Renal cortex interstitium (tissue), 11 donors: Measurements from ENCODE around the gene ENKD1. TPM values are rescaled to one million over a fixed set of nuclear protein-coding genes. Genes with fewer than 3 reads are reported as not detected.

Source experiments
- DNase-seq, 11 donors: peaks; one replicate each; pipeline ENCODE4 v3.0.0-alpha.2; 2013; ENCODE audit warnings: low read depth in 9 of 11, low spot score in 4 of 11; ENCODE audit errors: extremely low read depth in 1 of 11
- polyA plus RNA-seq, 3 donors: library from polyadenylated mRNA; unstranded; fragments of 120-200 nt; gene quantifications; one replicate each; pipeline ENCODE4 v1.2.1, GENCODE V29; 2013; ENCODE audit not compliant: insufficient read length in 3 of 3

ENKD1 gene
- polyA plus RNA-seq, 3 donors, result 20.2 to 34.6 (median 25.7) TPM

DNA sequence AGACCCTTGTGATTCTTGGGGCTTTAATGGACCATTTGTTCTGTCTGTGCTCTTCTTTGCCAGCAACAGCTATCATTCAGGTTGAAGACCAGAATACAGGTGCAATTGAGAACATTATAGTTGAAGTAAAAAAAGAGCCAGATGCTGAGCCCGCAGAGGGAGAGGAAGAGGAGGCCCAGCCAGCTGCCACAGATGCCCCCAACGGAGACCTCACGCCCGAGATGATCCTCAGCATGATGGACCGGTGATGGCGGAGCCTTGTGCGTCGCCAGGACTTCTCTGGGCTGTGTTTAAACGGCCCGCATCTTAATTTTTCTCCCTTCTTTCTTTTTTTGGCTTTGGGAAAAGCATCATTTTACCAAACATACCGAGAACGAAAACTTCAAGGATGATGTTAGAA, 28.9 kb downstream of the ENKD1 start:
- no peak for DNase-seq

DNA sequence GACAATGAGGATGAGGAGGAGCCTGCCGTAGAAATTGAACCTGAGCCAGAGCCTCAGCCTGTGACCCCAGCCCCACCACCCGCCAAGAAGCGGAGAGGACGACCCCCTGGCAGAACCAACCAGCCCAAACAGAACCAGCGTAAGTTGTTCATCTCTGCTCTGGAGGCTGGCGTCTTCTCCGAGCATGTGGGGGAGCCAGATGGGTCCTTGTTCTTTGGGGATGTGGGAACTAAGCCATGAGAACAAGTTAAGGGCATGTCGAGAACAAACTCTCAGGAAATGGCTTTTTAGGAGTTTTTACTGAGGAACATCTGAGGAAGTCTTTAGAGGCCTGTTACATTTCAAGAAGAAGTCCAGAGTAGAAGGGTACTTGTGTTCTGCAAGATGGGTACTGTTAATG, 29.8 kb downstream of the ENKD1 start:
- DNase-seq, result no peak

DNA sequence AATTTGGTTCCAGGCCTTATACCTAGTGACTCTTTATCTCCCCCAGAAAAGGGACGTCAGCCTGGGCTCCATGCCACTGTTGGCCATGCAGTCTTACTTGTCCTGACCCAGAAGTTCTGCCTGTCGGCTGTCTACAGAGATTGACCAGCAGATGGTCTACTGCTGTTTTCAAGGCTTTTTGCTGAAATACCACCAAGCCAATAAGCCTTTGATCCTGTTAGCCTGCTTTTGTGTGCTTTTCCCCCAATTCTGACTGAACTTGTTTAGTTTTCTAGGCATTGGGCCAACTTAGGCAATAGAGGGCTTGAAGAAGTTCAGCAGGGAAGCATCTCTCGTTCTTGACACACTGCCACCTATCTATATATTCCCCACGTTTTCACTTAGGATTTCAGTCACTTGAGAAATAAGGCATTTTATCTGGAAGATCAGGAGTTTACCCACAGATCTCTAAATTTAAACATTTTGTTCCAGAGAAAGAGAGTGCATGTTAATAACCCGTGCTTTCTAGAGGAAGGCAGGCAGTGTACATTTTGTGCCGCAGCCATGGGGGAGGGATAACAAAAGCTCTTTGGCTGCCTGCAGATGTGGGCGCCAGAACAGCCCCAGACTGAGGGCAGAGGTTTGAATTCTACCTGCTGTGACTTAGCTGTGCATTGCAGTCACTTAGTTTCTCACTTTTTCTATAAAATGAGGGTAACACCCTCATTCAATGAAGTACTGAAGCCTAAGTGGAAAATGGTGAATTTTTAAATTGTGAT, 34.0 kb downstream of the ENKD1 start:
- DNase-seq, result no peak

DNA sequence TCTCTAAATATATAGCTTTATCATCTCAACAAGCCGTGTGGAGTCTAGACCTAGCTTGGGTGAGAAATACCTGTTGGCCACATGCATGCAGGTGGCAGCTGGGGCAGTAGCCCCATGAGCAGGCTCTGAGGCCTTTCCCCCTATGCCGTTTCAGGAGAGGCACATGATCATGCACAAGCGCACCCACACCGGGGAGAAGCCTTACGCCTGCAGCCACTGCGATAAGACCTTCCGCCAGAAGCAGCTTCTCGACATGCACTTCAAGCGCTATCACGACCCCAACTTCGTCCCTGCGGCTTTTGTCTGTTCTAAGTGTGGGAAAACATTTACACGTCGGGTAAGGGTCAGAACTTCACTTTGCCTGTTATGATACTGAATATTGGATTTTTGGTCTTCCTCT, 38.3 kb downstream of the ENKD1 start:
- no peak for DNase-seq

DNA sequence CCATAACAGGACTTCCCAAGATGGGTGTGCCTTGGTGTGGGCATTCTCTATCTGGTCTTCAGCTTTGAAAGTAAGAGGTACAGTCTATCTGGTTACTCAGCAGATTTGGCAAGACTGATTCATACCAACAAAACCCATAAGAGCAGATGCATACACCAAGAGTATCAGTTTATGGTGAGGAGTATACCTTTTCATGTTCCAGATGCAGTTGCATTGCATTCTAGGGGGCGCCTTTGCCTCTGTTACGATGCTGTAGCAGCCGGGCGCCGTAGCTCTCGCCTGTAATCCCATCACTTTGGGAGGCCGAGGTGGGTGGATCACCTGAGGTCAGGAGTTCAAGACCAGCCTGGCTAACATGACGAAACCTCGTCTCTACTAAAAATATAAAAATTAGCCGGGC, 52.7 kb downstream of the ENKD1 start:
- DNase-seq, result no peak

Other genes starting within 250 kb of the ENKD1 start
- gene HSD11B2, start 235.6 kb downstream of the ENKD1 start, polyA plus RNA-seq, result 10 to 100 TPM; 35.1 to 64.6 (median 42.7) TPM
- 10 to 100 TPM; 84.1 to 99.9 (median 90.5) TPM for gene ATP6V0D1, start 185.6 kb downstream of the ENKD1 start, polyA plus RNA-seq
- gene AGRP, start 183.2 kb downstream of the ENKD1 start, polyA plus RNA-seq, result under 1 TPM in 1 of 3 donors, not detected in 2; 0.53 TPM
- 100 to 1,000 TPM; 101 to 155 (median 126) TPM for gene RIPOR1, start 137.9 kb downstream of the ENKD1 start, polyA plus RNA-seq
- 10 to 100 TPM; 72.5 to 88.2 (median 81.4) TPM for gene CTCF, start 104.2 kb downstream of the ENKD1 start, polyA plus RNA-seq
- 1 to 10 TPM; 1.0 to 1.3 (median 1.1) TPM for gene CARMIL2, start 21.6 kb downstream of the ENKD1 start, polyA plus RNA-seq
- gene ACD, start 6.5 kb downstream of the ENKD1 start, polyA plus RNA-seq, result 10 to 100 TPM; 19.8 to 29.5 (median 25.4) TPM
- 1 to 10 TPM; 2.7 to 4.6 (median 3.4) TPM for gene PARD6A, start 5.8 kb downstream of the ENKD1 start, polyA plus RNA-seq
- 1 to 10 TPM; 2.9 to 4.8 (median 4.1) TPM for gene C16orf86, start 64 bp upstream of the ENKD1 start, polyA plus RNA-seq
- 10 to 100 TPM; 19.8 to 23.7 (median 23.0) TPM for gene GFOD2, start 52.6 kb upstream of the ENKD1 start, polyA plus RNA-seq
- 10 to 100 TPM; 22.7 to 30.4 (median 25.2) TPM for gene RANBP10, start 139.8 kb upstream of the ENKD1 start, polyA plus RNA-seq
- gene TSNAXIP1, start 140.1 kb upstream of the ENKD1 start, polyA plus RNA-seq, result 1 to 10 TPM; 6.9 to 9.4 (median 7.6) TPM
- 10 to 100 TPM; 26.6 to 36.3 (median 28.1) TPM for gene THAP11, start 175.6 kb upstream of the ENKD1 start, polyA plus RNA-seq
- 100 to 1,000 TPM; 115 to 139 (median 129) TPM for gene NUTF2, start 180.2 kb upstream of the ENKD1 start, polyA plus RNA-seq
- 10 to 100 TPM; 43.0 to 59.6 (median 53.3) TPM for gene CENPT, start 180.9 kb upstream of the ENKD1 start, polyA plus RNA-seq
- gene EDC4, start 206.3 kb upstream of the ENKD1 start, polyA plus RNA-seq, result 100 to 1,000 TPM in 1 of 3 donors, 10 to 100 TPM in 2; 91.3 to 106 (median 95.3) TPM
- under 1 TPM in 2 of 3 donors, not detected in 1; 0.43 to 0.70 TPM for gene NRN1L, start 218.1 kb upstream of the ENKD1 start, polyA plus RNA-seq
- gene PSKH1, start 226.5 kb upstream of the ENKD1 start, polyA plus RNA-seq, result 10 to 100 TPM; 31.2 to 40.9 (median 34.1) TPM